ENCODE data around the gene KLF3.
A peak's percentile ranks its signal among the peaks of the same experiment; 100 is the strongest.

Gene KLF3

DNA sequence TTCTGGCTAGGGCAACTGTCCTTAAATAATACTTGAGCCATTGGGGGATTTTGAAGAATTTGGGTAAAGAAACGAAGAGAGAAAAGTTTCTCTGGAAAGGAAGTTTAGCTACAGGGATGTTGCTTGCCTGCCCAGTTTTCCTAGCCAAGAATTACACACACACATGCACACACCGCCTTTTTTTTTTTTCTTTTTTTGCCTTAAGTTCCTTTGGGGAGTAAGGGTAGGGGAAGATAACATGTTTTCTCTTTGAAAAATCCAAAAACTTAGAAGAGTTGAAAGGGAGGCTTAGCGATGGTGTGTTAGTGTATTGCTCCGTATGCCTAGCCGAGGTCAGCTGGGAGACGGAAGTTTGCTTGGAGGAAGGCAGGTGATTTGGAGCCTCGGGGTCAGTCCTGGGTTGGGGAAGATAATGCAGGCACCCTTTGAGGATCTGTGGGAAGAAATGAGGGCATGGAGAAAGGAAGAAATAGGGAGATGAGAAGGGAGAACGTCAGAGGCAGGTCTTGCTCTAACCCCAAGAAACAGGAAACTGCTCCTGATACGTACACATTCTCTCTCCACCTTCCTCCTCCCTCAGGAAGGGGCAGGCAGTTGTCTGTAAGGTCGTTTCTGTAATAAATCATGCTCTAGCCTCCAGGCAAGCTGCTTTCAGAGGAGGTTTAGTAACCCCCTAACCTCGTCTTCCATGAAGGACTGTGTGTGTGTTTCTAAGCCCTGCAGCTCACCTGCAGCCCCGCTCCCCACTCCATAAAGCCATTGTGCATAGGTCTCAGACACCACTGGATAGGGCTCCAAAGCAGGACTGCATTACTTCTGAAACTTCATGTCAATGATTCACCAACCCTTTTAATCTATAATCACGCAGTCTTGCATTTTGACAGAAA is 10.5 kb downstream of the KLF3 start:
- DNase-seq, result no peak

DNA sequence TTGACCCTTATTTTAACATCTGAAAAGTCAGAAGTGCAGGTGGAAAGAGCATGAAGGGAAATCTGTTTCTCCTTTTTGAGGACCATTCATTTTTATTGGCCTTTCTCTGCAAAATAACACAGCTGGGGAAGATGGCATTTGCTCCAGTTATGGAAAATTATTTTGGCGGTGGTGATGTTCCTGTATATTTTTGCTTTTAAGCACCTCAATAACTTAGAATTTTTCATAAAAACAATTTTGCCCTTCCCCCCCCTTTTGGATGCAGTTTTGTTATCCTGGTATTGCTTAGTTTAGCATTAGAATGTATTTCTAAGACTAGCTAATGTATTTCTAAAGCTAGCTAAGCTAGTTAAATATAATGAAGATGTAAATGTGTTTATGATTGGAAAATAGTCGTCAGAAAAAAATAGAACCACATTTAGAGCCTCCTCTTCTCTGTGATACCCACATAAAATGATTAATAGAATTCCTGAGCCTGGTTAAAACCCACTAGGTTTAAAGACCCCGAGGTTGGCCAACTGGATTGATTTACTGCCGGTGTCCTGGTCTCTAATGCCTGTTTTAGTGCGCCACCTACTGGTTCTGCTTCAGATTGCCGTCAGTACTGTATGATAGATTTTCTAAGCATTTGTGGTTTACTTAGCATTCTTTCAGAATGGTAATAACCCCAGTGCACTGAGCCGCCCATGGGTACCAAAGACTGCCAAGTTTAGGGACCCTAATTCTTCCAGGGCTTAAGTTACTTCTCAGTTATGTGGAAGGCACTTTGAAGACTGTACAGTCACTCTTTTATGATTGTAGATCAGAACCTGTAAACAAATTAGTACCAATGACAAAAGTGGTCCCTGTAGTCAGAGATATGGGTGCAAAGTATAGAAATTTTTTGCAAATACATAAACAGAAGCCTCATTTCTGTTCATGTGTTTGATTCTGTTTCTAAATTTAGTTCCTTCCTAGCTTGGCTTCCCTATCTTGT is 11.4 kb downstream of the KLF3 start:
- DNase-seq, result peak; percentile 84

DNA sequence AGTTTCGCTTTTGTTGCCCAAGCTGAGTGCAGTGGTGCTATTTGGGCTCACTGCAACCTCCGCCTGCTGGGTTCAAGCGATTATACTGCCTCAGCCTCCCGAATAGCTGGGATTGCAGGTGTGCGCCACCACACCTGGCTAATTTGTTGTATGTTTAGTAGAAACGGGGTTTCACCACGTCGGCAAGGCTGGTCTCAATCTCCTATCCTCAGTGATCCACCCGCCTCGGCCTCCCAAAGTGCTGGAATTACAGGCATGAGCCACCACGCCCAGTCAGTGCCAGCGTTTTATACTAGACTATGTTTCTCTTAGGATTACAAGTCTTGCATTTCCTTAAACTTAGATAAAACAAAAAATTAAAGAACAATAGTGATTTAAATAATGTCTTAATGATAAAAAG is 13.0 kb downstream of the KLF3 start:
- DNase-seq, result no peak

DNA sequence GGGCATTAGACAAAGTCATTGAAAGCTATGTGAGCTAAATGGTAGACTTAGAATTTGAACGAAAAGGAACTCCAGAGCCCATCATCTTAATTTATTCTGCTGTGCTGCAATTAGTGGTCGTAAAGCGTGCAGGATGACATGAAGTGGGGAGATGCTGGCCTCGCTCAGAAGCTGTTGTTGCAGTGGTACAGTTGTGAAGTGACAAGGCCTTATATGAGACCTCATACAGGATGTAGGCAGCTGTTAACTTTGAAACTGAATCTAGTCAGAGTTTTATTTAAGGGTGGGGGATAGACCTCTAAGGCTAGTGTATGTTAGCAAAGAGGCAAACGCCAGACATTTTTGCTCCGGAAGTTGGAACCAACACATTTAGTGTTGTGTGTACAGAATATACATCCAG is 13.4 kb downstream of the KLF3 start:
- no peak for DNase-seq

DNA sequence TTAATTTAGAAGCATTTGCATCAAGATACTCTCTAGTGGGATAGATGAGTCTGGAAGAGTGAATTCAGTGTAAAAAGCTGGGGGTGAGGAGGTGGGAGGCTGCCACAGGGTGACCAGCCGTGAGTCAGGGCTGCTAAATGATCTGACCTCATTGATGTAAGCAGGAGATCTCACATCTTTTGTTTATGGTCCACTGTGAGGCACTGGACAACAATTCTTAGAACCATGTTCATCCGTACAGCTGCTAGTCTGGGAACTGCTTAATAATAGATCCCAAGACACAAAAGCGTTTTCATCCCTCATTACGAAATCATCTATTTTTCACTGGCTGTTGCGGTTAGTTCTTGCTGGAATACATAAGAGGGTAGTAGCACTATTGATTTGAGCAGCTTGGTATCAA is 14.1 kb downstream of the KLF3 start:
- no peak for DNase-seq

DNA sequence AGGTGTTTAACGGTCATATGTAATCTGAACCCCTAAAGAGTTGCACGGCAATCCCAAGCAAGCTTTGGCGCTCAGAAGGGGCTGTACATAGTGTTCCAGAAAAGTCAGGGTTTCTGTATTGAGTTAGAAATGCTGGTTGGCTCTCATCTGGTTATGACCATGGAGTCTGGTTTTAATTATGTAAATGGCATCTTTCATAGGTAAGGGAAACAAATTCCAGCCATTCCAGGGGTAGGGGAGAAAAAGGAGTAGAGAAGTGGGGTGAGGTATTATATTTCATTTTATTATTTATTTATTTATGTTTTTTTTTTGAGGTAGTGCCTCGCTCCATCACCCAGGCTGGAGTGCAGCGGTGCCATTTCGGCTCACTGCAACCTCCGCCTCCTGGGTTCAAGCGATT is 15.9 kb downstream of the KLF3 start:
- DNase-seq, result no peak

DNA sequence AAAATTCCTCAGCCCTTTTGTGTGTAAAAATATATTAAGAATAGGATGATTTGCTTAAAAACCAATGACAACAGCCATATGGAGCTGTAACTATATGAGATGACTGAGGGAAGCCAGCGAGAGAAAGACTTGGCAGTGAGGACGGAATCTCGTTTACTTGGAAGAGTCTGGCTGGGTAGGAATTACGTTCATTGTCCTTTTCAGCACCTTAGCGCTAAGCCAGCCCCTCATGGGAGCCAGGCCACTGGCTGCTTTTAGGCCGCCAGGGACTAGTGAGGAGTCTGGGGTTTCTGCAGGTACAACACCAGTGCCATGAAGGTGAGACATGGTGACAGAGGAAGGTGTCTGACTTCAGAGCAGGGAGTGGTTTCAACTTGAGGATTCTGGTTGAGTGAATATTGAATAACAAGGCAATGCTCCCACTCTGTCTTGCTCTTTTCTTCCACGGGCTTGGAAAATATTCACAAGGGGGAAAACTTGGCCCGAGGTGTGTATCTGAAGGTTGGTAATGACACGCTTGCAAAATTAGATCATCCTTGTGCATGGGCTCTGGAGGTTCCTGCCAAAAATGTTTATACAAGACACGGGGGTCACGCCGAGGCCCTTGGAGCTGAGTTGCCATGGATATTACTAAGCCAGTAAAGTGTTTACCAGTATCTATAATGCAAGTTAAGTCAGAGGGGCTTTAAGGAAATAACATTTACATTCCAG is 17.4 kb downstream of the KLF3 start:
- DNase-seq, result no peak

DNA sequence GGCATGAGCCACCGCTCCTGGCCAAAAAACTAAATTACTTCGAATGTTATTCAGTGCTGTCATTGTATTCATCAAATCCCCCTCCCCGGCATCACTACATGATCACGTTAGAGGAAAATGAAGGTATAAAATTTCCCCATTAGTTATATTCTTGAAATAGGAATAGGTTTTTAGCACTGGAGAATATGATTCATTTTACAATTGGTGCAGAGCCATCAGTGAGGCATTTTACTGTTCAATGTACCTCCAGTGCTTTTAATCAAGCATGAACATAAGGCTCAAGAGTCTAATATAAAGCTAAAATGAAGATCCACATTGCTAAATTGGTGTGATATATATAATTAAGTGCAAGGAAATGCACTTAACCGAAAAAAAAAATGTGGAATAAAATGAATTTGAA is 18.3 kb downstream of the KLF3 start:
- DNase-seq, result no peak

DNA sequence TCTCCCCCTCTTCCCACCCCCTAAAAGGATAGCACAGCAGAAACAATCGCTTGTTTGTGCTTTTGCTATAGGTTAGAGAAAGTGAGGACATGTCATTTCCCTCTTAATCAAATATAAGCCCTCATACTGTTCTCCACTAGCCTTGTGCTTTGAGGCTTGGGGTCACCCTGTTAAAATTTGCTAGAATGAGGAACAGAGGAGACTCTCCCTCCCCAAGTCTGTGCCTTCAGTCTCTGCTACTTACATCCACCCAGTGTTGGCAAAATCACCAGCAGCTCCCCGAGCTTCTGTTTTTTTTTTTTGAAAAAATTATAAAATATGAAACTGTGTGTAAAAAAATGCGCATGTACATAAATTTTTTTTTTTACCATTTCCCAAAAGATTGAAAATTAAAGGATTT is 19.3 kb downstream of the KLF3 start:
- DNase-seq, result no peak

DNA sequence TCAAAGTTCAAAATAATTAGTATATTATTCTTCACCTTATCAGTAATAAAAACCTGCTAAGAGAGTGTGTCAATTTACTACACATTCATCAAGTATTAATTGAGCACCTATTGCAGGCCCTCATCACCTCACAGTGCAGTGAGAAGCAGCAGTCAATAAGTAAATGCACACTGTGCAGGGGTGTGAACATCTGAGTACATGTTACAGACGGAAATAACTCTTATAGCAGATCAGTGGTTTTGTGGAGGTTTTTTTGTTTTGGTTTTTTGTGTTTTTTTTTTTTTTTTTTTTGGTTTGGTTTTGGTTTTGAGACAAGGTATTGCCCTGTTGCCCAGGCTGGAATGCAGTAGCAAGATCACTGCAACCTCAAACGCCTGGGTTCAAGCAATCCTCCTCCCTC is 20.3 kb downstream of the KLF3 start:
- no peak for DNase-seq

DNA sequence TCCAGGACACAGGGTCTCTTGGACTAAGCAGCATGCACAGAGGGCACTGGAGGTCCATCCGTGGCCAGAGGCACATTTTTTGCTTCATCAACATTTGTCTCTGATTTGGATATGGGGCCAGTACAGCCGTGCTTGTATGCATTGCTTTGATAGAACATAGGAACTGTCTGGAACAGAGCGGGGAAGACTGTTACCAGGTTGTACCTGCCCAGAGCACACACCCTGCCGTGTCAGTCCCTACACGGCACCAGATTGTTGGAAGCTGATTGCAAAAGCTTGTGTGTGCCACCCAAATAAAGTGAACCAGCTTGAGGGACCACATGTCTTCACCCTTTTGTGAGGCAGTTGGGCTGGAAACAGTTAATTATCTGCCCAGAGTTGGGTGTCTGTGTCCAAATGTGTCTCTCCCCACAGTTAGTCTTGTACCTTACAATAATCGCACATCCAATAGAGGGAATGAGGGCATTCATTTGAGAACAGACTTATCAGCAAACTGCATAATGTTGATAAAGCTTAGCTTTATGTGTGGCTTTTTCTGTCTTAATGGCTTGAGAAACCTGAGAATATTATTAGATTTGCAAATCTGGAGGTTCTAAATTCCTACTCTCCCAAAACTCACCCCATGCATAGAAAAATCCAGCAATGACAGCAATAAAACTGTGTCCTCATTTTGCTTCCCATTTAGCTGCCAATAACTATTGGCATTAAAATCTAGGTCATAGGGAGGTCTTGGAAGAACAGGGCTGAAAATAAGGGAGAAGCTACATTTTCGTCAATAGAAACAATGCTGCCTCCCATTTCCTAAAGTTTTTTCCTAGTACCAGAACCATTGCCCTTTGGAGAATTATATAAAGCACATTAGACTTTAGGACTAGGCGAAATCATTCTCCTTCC is 21.2 kb downstream of the KLF3 start:
- no peak for DNase-seq

DNA sequence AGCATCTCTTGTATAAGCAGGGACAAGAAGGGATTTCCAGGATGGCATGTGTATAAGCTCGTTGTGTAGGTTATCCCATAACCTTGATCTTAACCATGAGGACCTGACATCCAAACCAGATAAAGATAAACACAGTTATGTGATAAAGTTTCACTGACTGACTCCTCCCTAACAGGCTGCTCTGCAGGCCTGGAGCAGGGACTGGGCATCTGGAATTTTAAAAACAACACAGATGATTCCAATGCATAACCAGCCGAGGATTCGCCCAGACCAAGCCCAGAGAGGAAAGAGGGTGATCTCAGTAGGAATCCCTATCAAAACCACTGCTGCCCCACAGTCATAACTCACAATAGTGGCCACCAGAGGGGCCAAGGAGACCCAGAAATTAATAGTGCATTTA is 22.7 kb downstream of the KLF3 start:
- DNase-seq, result no peak

DNA sequence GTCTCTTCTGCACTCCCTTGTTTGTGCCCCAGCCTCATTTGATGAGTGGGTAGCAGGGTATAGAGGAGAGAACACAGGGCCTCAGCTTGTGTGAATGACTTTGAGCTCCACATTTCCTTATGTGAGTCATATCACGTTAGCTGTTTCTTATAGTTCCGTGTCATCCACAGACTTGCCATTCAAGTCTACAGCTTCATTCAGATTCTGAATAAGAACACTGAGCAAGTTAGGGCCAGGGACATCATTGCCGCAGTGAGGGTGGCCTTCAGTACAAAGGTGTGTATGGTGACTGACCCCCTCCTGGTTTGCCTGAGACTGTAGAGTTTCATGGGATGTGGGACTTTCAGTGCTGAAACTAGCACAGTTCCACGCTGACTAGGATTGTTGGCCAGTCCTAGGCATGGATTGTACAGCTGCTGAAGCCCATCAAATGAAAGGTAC is 23.6 kb downstream of the KLF3 start:
- DNase-seq, result no peak

DNA sequence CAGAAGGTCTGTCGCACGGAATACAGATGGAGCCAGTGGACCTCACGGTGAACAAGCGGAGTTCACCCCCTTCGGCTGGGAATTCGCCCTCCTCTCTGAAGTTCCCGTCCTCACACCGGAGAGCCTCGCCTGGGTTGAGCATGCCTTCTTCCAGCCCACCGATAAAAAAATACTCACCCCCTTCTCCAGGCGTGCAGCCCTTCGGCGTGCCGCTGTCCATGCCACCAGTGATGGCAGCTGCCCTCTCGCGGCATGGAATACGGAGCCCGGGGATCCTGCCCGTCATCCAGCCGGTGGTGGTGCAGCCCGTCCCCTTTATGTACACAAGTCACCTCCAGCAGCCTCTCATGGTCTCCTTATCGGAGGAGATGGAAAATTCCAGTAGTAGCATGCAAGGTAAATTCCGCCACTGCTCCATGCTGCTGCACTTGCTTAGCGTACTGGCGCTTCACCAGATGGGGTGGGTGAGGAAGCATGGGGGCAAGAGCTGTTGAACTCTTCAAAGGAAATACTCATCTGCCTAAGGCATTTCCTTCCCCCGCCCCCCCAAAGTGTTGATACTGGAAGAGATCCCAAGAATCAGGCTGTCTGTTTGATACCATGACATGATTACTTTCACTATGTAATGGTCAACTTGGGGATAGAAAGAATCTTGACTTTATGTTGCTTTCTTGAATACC is 24.8 kb downstream of the KLF3 start:
- DNase-seq, result no peak

DNA sequence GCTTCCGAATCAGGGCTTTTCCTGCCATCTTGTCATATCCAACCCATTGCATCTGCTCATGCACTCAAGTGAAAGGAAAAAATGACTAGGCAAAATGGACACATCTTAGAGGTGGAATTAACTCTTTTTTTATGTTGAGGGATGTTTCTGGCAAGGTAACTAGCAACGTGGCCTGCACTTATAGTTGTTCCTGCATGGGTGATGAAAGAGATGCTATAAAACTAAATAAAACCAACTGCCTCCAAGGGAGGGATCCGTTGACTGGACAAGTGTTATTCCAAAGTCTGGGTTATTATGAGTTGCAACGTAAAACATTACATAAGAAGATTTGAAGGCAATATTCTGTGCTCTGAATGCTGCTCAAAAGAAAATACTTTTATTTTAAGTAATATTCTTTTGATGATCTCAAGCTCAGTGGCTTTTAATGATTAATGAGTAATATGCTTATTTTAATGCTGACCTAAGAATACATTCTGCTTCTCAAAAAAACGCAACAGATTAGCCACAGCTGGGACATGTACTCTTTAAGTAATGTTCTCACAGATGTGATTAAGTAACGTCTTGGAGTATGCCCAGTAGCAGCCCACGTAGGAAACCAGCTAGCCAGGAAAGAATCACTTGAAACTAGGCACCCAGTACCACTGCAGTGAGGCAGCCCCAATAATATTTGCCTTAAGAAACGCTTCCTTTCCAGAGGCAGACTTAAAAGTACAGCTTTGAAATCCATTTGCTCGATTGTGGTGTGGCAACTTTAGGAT is 27.4 kb downstream of the KLF3 start:
- DNase-seq, result no peak

DNA sequence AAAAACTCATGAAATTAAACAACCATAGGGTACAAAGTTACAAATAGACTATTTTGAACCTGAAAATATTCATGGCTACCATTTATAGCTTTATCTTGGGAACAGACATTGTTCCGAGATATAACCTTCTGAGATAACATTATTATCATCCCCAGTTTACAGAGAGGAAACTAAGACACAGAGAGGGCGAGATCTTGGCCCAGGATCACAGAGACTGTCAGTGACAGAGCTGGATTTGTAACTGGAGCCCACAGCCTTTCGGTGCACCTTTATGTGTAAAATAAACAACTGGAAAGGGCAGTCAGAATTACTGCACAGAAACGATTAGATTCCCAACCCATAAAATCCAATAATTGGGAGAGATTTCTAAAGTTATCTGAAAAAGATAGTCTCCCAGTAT is 28.4 kb downstream of the KLF3 start:
- no peak for DNase-seq

DNA sequence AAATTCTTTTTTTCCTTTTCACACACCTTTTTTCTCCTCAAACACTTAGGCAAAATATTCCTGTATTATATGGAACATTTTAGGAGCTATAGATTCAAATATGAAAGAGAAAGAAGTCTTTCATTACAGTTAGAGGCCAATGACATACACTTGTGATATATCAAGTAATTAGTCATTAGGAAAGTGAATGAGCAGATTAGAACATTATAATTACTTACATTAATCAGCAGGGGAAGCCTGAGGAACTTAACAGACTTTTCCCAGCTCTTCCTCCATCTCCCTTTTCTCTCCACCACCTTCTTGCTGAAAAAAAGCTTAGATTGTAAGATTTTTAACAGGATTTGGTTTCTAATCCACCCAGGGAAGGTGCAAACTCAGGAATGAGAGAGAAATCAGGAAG is 29.6 kb downstream of the KLF3 start:
- DNase-seq, result no peak

DNA sequence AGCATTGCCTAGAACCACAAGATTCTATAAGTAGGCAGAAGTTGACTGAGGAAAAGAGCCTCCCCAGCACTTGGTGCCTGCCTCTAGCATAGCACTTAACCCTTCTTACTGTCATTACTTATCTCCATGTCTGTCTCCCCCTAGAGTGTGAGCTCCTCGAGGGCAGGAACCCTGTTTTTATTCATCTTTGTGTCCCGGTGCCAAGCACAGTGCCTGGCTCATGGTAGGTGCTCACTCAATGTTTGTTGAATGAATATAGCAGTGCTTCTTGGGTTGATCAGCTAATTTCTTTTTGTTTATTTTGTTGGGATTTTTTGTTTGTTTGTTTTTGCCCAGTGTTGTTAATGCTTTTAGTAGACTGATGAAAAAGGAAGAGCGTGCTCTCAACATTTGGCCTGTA is 30.3 kb downstream of the KLF3 start:
- no peak for DNase-seq

DNA sequence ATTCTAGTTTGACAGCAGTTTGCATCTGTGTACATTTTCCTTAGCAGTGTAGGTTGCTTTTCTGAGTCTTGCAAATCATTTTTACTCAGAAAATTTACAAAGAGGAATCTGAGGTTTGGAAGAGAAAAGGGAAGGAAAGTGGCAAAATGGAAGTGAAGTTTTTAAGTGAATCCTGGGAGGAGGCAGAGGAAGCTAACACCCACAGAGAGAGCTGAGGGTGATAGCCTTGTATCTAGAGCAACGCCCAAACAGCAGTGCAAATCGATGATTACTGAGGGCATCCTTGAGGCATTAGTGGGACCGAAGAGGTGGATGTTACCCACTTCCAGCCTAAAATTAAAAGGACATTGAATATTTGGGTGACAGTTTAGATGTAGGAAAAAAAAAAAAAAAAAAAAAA is 31.8 kb downstream of the KLF3 start:
- DNase-seq, result no peak

DNA sequence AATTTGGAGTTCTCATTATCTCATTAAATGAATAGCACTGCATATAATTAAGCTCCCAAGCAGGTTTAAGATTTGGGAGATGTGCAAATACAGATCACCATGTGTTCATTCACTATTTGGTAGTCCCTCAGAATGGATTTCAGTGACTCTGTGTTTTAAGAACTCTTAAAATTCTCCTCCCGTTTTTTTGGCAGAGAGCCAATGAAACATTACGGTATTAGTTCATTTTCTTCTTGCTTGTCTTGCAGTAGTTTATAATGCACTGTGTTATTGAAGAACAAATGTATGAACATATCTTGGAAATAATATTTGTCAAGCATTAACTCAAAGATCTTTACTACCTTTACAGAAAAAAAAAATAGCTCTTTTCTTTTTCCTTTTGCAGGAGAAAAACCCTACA is 32.7 kb downstream of the KLF3 start:
- no peak for DNase-seq

DNA sequence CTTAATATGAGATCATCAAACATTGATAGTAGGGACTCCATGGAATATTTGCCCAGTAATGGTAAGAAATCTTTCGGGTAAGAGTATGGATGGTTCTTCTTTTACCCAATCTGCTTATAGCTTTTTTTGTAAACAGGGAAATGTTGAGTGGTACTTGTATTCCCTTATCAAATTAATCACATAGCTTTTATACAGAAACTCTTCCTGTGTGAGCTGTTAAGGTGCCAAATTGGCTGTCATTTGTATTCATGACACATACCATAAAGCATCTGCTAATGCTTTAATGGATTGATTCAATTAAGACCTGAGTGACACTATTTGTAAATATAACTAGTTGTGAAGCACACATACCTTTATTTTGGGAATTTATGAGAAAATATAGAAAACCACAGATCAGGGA is 34.2 kb downstream of the KLF3 start:
- DNase-seq, result no peak

Data from activated CD4-positive, alpha-beta T cell treated with anti-CD3 and anti-CD28 coated beads, Interleukin-2, amount 50 U/mL, for 1 hour (primary cell).